PC-9 (cell line): ENCODE results near the gene PDE6G. TPM values are rescaled to one million over a fixed set of nuclear protein-coding genes. Genes with fewer than 3 reads are reported as not detected.

Experiments
- BruUV-seq: library from RNA; stranded (reverse); fragments of 400-500 nt; replicated peaks from 2 replicates; lab custom pipeline; 2021; lab: Mats Ljungman, UMichigan
- CTCF ChIA-PET: fragments of 300-600 bp; sonication (Branson Sonifier 250); formaldehyde crosslinking; loops from one replicate; lab custom pipeline; 2022; ENCODE audit warnings: antibody characterized with exemption; lab: Charles Lee
- POLR2A ChIA-PET: fragments of 300-600 bp; sonication (Branson Sonifier 250); formaldehyde crosslinking; loops from one replicate; lab custom pipeline; 2022; ENCODE audit warnings: antibody characterized with exemption; ENCODE audit not compliant: unreplicated experiment; lab: Charles Lee
- DNase-seq, 2 experiments: peaks; one replicate each; pipeline versions ENCODE4 v3.0.0 to v3.0.0-alpha.2; 2015 to 2022; ENCODE audit warnings: mixed read lengths in 1 of 2
- H2AFZ ChIP-seq: fragments of 200-600 bp; sonication (generic); 2 replicates; pipeline ENCODE4 v1.8.1; 2017; ENCODE audit warnings: antibody characterized with exemption
- H3F3A ChIP-seq: fragments of 200-600 bp; sonication (generic); 2 replicates; pipeline ENCODE4 v1.8.1; 2017; ENCODE audit warnings: antibody characterized with exemption, mild to moderate bottlenecking, low read depth; ENCODE audit not compliant: insufficient read depth
- H3K27ac ChIP-seq: fragments of 200-600 bp; sonication (generic); 2 replicates; pipeline ENCODE4 v1.6.1; 2016; ENCODE audit warnings: mixed run types
- H3K27me3 ChIP-seq: fragments of 200-600 bp; sonication (generic); 2 replicates; pipeline ENCODE4 v1.6.1; 2016; ENCODE audit warnings: low read depth, mixed run types; ENCODE audit not compliant: insufficient read depth
- H3K36me3 ChIP-seq: fragments of 200-600 bp; sonication (generic); 2 replicates; pipeline ENCODE4 v1.6.1; 2016; ENCODE audit warnings: low read depth, mixed run types
- H3K4me1 ChIP-seq: fragments of 200-600 bp; sonication (generic); replicated peaks from 2 replicates; pipeline ENCODE4 v1.6.1; 2016; ENCODE audit warnings: mixed run types; ENCODE audit not compliant: insufficient read depth
- H3K4me2 ChIP-seq: fragments of 200-600 bp; sonication (generic); 2 replicates; pipeline ENCODE4 v1.6.1; 2017; ENCODE audit warnings: mixed run types
- H3K4me3 ChIP-seq: fragments of 200-600 bp; sonication (generic); 2 replicates; pipeline ENCODE4 v1.6.1; 2016; ENCODE audit warnings: mixed run types
- H3K79me2 ChIP-seq: fragments of 200-600 bp; sonication (generic); 2 replicates; pipeline ENCODE4 v1.6.1; 2017; ENCODE audit warnings: low read depth, mixed run types
- H3K9me2 ChIP-seq: fragments of 200-600 bp; sonication (generic); 2 replicates; pipeline ENCODE4 v1.8.1; 2017; ENCODE audit warnings: mild to moderate bottlenecking; ENCODE audit not compliant: insufficient read depth
- H3K9me3 ChIP-seq: fragments of 200-600 bp; sonication (generic); 2 replicates; pipeline ENCODE4 v1.8.1; 2016; ENCODE audit warnings: low read depth; ENCODE audit not compliant: insufficient read depth
- H4K20me1 ChIP-seq: fragments of 200-600 bp; sonication (generic); 2 replicates; pipeline ENCODE4 v1.8.1; 2017; ENCODE audit not compliant: insufficient read depth
- CTCF ChIP-seq: fragments of 200-600 bp; sonication (generic); conservative IDR thresholded peaks from 2 replicates; pipeline ENCODE4 v1.6.1; 2017; ENCODE audit warnings: mixed run types, antibody characterized with exemption, mild to moderate bottlenecking, moderate library complexity
- EZH2 ChIP-seq: fragments of 200-600 bp; sonication (generic); IDR thresholded peaks from 2 replicates; pipeline ENCODE4 v1.8.0; 2017; ENCODE audit warnings: antibody characterized with exemption, low read depth
- intact Hi-C: fragments of 100-400 bp; cut with micrococcal nuclease; formaldehyde crosslinking; loops from one replicate; pipeline ENCODE4 v1.10.0; 2022; ENCODE audit not compliant: unreplicated experiment
- total RNA-seq: library from RNA; stranded (reverse); gene quantifications from 2 replicates; pipeline ENCODE4 v1.2.3, GENCODE V29; 2021

Gene PDE6G
- total RNA-seq, 1 experiment from 2014 or later = 1.3 TPM

GRCh38 chr17:81647640-81648012 is 8.7 kb downstream of the PDE6G start:
- Histone ChIP-seq H4K20me1 (no peaks in the 10 kb centered on the region), H3K9me3 (no peaks in the 10 kb centered on the region), H3K4me2 (no peak overlapping the region), H2AFZ (no peak overlapping the region), H3K4me3 (no peak overlapping the region), H3K4me1 (no peaks in the 10 kb centered on the region), H3K36me3 (no peaks in the 10 kb centered on the region), H3K27me3 (no peaks in the 10 kb centered on the region), H3K27ac (no peak overlapping the region), H3K9me2 (no peaks in the 10 kb centered on the region), H3F3A (no peaks in the 10 kb centered on the region), H3K79me2 (no peaks in the 10 kb centered on the region)
- ChIA-PET POLR2A (no interaction called here), CTCF (no interaction called here)
- no TSS peak for BruUV-seq
- no peak for TF ChIP-seq CTCF
- no peak for TF ChIP-seq EZH2
- intact Hi-C loops = no loop called here
- no peak for DNase-seq

DNA sequence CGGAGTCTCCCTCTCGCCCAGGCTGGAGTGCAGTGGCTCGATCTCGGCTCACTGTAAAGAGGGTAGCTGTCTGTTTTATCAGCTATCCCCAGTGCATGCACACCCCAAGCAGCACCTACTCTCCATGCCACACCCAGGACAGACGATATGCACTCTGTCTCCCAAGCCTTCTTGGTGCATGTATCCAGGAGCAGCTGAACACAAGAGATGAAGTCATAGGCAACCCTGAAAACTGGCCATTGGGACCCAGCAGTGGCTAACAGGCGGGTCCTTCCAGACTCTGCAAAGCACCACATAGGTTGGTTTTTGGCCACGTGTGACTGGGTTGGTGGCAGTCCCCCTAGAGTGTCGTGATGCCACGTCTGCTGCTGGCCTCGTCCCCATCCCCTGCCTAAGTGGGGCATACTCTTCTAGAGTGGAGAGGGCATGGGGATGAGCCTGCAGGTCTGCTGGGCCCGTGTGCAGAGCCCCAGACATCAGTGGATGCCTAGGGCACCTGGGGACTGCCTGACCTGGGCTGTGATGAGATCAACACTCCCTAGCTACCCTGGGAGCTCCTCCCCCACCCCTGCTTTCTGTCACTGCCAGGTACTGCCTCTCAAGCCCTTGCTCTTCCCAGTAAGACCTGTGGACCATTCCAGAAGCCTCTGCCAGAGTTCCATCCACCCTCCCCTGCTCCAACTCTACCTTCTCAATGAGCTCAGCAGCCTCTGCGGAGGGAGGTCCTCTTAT is 9.3 kb downstream of the PDE6G start:
- Histone ChIP-seq H4K20me1 (no peaks in the 10 kb centered on the region), H3K79me2 (no peaks in the 10 kb centered on the region), H3K4me3 (no peak overlapping the region), H3F3A (no peaks in the 10 kb centered on the region), H3K4me2 (no peak overlapping the region), H2AFZ (no peak overlapping the region), H3K9me3 (no peaks in the 10 kb centered on the region), H3K27me3 (no peaks in the 10 kb centered on the region), H3K27ac (no peak overlapping the region), H3K9me2 (no peaks in the 10 kb centered on the region), H3K4me1 (no peaks in the 10 kb centered on the region), H3K36me3 (no peaks in the 10 kb centered on the region)
- DNase-seq = no peak
- ChIA-PET CTCF (no interaction called here), POLR2A (interaction anchor here (0.5 to 0.7 kb wide), 2 partner anchors 50 to 218 kb away, joined by 3 to 4 read pairs; no protein-coding TSS in a partner anchor)
- intact Hi-C loops = no loop called here
- no peak for TF ChIP-seq EZH2
- no peak for TF ChIP-seq CTCF
- BruUV-seq = no TSS peak

GRCh38 chr17:81644976-81645952 is 11.1 kb downstream of the PDE6G start:
- Histone ChIP-seq H3K27ac (no peak overlapping the region), H3K4me3 (no peak overlapping the region), H3K79me2 (no peaks in the 10 kb centered on the region), H3K36me3 (no peaks in the 10 kb centered on the region), H4K20me1 (no peaks in the 10 kb centered on the region), H3K9me2 (no peaks in the 10 kb centered on the region), H2AFZ (no peak overlapping the region), H3F3A (no peaks in the 10 kb centered on the region), H3K9me3 (no peaks in the 10 kb centered on the region), H3K4me1 (no peaks in the 10 kb centered on the region), H3K27me3 (no peaks in the 10 kb centered on the region), H3K4me2 (no peak overlapping the region)
- POLR2A ChIA-PET = interaction anchor here (0.6 kb wide), 1 partner anchor 15 kb away, joined by 4 read pairs; no protein-coding TSS in a partner anchor
- CTCF ChIA-PET = no interaction called here
- BruUV-seq = no TSS peak
- intact Hi-C loops = no loop called here
- no peak for DNase-seq
- TF ChIP-seq CTCF (no peak), EZH2 (no peak)
